ENCODE results near the gene B4GALT5.

B4GALT5 gene

GRCh38 chr20:49701241-49701790, 12.4 kb downstream of the B4GALT5 start:
- DNase-seq, result no peak

GRCh38 chr20:49700411-49701185, 13.1 kb downstream of the B4GALT5 start:
- DNase-seq, result peak in 1 of 56 donors; percentile 59

- no peak for DNase-seq
These were observed 14.3 kb downstream of the B4GALT5 start for GRCh38 chr20:49699200-49699992.

GRCh38 chr20:49698477-49698876, 15.2 kb downstream of the B4GALT5 start:
- DNase-seq, result no peak

- DNase-seq, result no peak
These were observed 16.6 kb downstream of the B4GALT5 start for GRCh38 chr20:49697071-49697470.

GRCh38 chr20:49696594-49696993, 17.1 kb downstream of the B4GALT5 start:
- DNase-seq, result no peak

GRCh38 chr20:49695830-49696229, 17.8 kb downstream of the B4GALT5 start:
- no peak for DNase-seq

GRCh38 chr20:49694450-49695071, 19.1 kb downstream of the B4GALT5 start:
- no peak for DNase-seq

- DNase-seq, result no peak
These were observed 20.1 kb downstream of the B4GALT5 start for GRCh38 chr20:49693435-49694171.

- DNase-seq, result no peak
These were observed 20.7 kb downstream of the B4GALT5 start for GRCh38 chr20:49692941-49693340.

- DNase-seq, result no peak
These were observed 21.7 kb downstream of the B4GALT5 start for GRCh38 chr20:49691818-49692568.

GRCh38 chr20:49690899-49691620, 22.6 kb downstream of the B4GALT5 start:
- DNase-seq, result no peak

GRCh38 chr20:49687595-49688567, 25.8 kb downstream of the B4GALT5 start:
- peak in 10 of 56 donors; percentile 6 to 42 (median 25) for DNase-seq

GRCh38 chr20:49685809-49686208, 27.9 kb downstream of the B4GALT5 start:
- no peak for DNase-seq

GRCh38 chr20:49685161-49685601, 28.5 kb downstream of the B4GALT5 start:
- peak in 23 of 56 donors; percentile 8 to 53 (median 22) for DNase-seq

- no peak for DNase-seq
These were observed 29.2 kb downstream of the B4GALT5 start for GRCh38 chr20:49684335-49684997.

- DNase-seq, result no peak
These were observed 30.9 kb downstream of the B4GALT5 start for GRCh38 chr20:49682798-49683197.

GRCh38 chr20:49682278-49682677, 31.4 kb downstream of the B4GALT5 start:
- DNase-seq, result no peak
